Astrocyte (in vitro differentiated cells and primary cell): ENCODE data around the gene CASP10. TPM values are rescaled to one million over a fixed set of nuclear protein-coding genes. Genes with fewer than 3 reads are reported as not detected.
A peak's percentile ranks its signal among the peaks of the same experiment; 100 is the strongest.

Source experiments
- DNase-seq: peaks from one replicate; pipeline ENCODE4 v3.0.0-alpha.2; 2010; ENCODE audit warnings: low read depth
- FAIRE-seq: peaks from 2 replicates; lab custom pipeline; 2011; peaks lifted over from hg19 to GRCh38; lab: Jason Lieb, UNC
- H2AFZ ChIP-seq: 2 replicates; pipeline ENCODE4 v1.6.0; 2012; ENCODE audit warnings: low read depth, low read length, inconsistent platforms
- H3K27ac ChIP-seq: 2 replicates; pipeline ENCODE4 v1.5.1; 2011; ENCODE audit warnings: low read depth, low read length, inconsistent platforms
- H3K27me3 ChIP-seq: 2 replicates; pipeline ENCODE4 v1.6.0; 2011; ENCODE audit warnings: low read length, inconsistent platforms; ENCODE audit not compliant: insufficient read depth
- H3K36me3 ChIP-seq: 2 replicates; pipeline ENCODE4 v1.5.1; 2011; ENCODE audit warnings: low read length, inconsistent platforms; ENCODE audit not compliant: insufficient read depth
- H3K4me1 ChIP-seq: 2 replicates; pipeline ENCODE4 v1.5.1; 2011; ENCODE audit warnings: low read length, inconsistent platforms; ENCODE audit not compliant: insufficient read depth
- H3K4me2 ChIP-seq: 2 replicates; pipeline ENCODE4 v1.6.0; 2012; ENCODE audit warnings: low read length, inconsistent platforms
- H3K4me3 ChIP-seq: 2 replicates; pipeline ENCODE4 v1.5.1; 2011; ENCODE audit warnings: low read depth, mild to moderate bottlenecking, low read length, inconsistent platforms; ENCODE audit not compliant: insufficient read depth
- H3K79me2 ChIP-seq: 2 replicates; pipeline ENCODE4 v1.6.0; 2012; ENCODE audit warnings: mild to moderate bottlenecking, low read length, inconsistent platforms; ENCODE audit not compliant: insufficient read depth
- H3K9ac ChIP-seq: 2 replicates; pipeline ENCODE4 v1.6.0; 2012; ENCODE audit warnings: mild to moderate bottlenecking, low read length, inconsistent platforms
- H3K9me3 ChIP-seq: 2 replicates; pipeline ENCODE4 v1.5.1; 2012; ENCODE audit warnings: low read depth, mild to moderate bottlenecking, low read length, inconsistent platforms; ENCODE audit not compliant: insufficient read depth
- H4K20me1 ChIP-seq: 2 replicates; pipeline ENCODE4 v1.6.0; 2012; ENCODE audit warnings: low read length, inconsistent platforms; ENCODE audit not compliant: insufficient read depth
- H3K27ac Mint-ChIP-seq: one replicate; pipeline ENCODE4 v1.8.0; 2021; ENCODE audit warnings: mild to moderate bottlenecking, mixed read lengths; ENCODE audit not compliant: unreplicated experiment
- H3K27me3 Mint-ChIP-seq: one replicate; pipeline ENCODE4 v1.8.0; 2021; ENCODE audit warnings: low read depth, mixed read lengths; ENCODE audit not compliant: unreplicated experiment
- H3K36me3 Mint-ChIP-seq: one replicate; pipeline ENCODE4 v1.8.0; 2021; ENCODE audit warnings: low read depth, mixed read lengths; ENCODE audit not compliant: unreplicated experiment
- H3K4me1 Mint-ChIP-seq: one replicate; pipeline ENCODE4 v1.8.0; 2021; ENCODE audit warnings: low read depth, mixed read lengths; ENCODE audit not compliant: unreplicated experiment
- H3K4me3 Mint-ChIP-seq: one replicate; pipeline ENCODE4 v1.8.0; 2021; ENCODE audit warnings: mild to moderate bottlenecking, moderate library complexity, mixed read lengths; ENCODE audit not compliant: unreplicated experiment
- H3K9me3 Mint-ChIP-seq: one replicate; pipeline ENCODE4 v1.8.0; 2021; ENCODE audit warnings: mild to moderate bottlenecking, mixed read lengths; ENCODE audit not compliant: unreplicated experiment
- CTCF ChIP-seq: IDR thresholded peaks from 2 replicates; pipeline ENCODE4 v1.5.1; 2011; ENCODE audit warnings: low read depth, mild to moderate bottlenecking, inconsistent platforms, low read length, moderate library complexity; ENCODE audit not compliant: insufficient read depth
- EZH2 ChIP-seq: IDR thresholded peaks from 2 replicates; pipeline ENCODE4 v1.6.1; 2012; ENCODE audit warnings: mild to moderate bottlenecking, low read length, inconsistent platforms; ENCODE audit not compliant: insufficient read depth
- total RNA-seq: library from RNA; stranded (reverse); gene quantifications from 2 replicates; pipeline ENCODE4 v1.2.1, GENCODE V29; 2021

CASP10 gene
- total RNA-seq, 1 donor from 2014 or later, result 0.43 TPM

GRCh38 chr2:201257381-201257955 lies 74.5 kb downstream of the CASP10 start:
- Mint-ChIP-seq H3K36me3 (no peaks in the 10 kb centered on the region), H3K27me3 (no peaks in the 10 kb centered on the region), H3K4me3 (peak overlapping the region; percentile 90), H3K27ac (peak overlapping the region; percentile 99), H3K4me1 (peaks cover 32% of the 10 kb centered on the region), H3K9me3 (no peaks in the 10 kb centered on the region)
- TF ChIP-seq CTCF (no peak), EZH2 (no peak)
- Histone ChIP-seq H4K20me1 (no peaks in the 10 kb centered on the region), H3K27me3 (no peaks in the 10 kb centered on the region), H3K4me1 (peaks cover 15% of the 10 kb centered on the region), H3K36me3 (no peaks in the 10 kb centered on the region), H3K9me3 (no peaks in the 10 kb centered on the region), H3K4me2 (peak overlapping the region; percentile 94), H2AFZ (peak overlapping the region; percentile 87), H3K79me2 (peaks cover 29% of the 10 kb centered on the region), H3K9ac (peak overlapping the region; percentile 92), H3K27ac (peak overlapping the region; percentile 94), H3K4me3 (peak overlapping the region; percentile 77)
- FAIRE-seq (no peak), DNase-seq (no peak)

- peak; percentile 41 for FAIRE-seq
- peaks cover 32% of the 10 kb centered on the region for H3K4me1 Mint-ChIP-seq
These were observed 75.2 kb downstream of the CASP10 start for GRCh38 chr2:201257956-201258665.

More at GRCh38 chr2:201257956-201258665, 75.2 kb downstream of the CASP10 start:
- peak overlapping the region; percentile 92 for H3K9ac ChIP-seq
- peaks cover 36% of the 10 kb centered on the region for H3K79me2 ChIP-seq
- peaks cover 15% of the 10 kb centered on the region for H3K4me1 ChIP-seq
- Mint-ChIP-seq H3K4me3 (peak overlapping the region; percentile 90), H3K36me3 (no peaks in the 10 kb centered on the region), H3K27ac (peak overlapping the region; percentile 99), H3K27me3 (no peaks in the 10 kb centered on the region), H3K9me3 (no peaks in the 10 kb centered on the region)
- H3K4me3 ChIP-seq, result peak overlapping the region; percentile 77
- no peaks in the 10 kb centered on the region for H3K27me3 ChIP-seq
- peak; percentile 74 for DNase-seq
- H2AFZ ChIP-seq, result peak overlapping the region; percentile 87
- H3K9me3 ChIP-seq, result no peaks in the 10 kb centered on the region
- peak overlapping the region; percentile 94 for H3K27ac ChIP-seq
- H4K20me1 ChIP-seq, result no peaks in the 10 kb centered on the region
- peak overlapping the region; percentile 94 for H3K4me2 ChIP-seq
- no peak for TF ChIP-seq CTCF
- TF ChIP-seq EZH2, result no peak
- H3K36me3 ChIP-seq, result no peaks in the 10 kb centered on the region
